ENCODE results near the gene MYLK3.
"Not testable (repeated sequence)": the region's sequence is repeated elsewhere in the genome, so short reads cannot be mapped to it uniquely, and the experiment has no call there.

The MYLK3 gene

GRCh38 chr16:46688654-46689364 is 59.3 kb downstream of the MYLK3 start, which contains the start of gene VPS35:
VPS35 (minus strand) TSS chr16:46689178; CDS start chr16:46689133, 45 bp downstream.
- peak; percentile 100 for DNase-seq

- DNase-seq: no peak
Observed at GRCh38 chr16:46688101-46688653, 60.0 kb downstream of the MYLK3 start.

- no peak for DNase-seq
Observed at GRCh38 chr16:46687486-46687885, 60.7 kb downstream of the MYLK3 start.

GRCh38 chr16:46686815-46687473 is 61.2 kb downstream of the MYLK3 start:
- no peak for DNase-seq

- DNase-seq: not testable (repeated sequence)
Observed at GRCh38 chr16:46681867-46682266, 66.3 kb downstream of the MYLK3 start.

GRCh38 chr16:46677943-46678342 is 70.2 kb downstream of the MYLK3 start:
- not testable (repeated sequence) for DNase-seq

- peak; percentile 46 for DNase-seq
Observed at GRCh38 chr16:46673320-46674013, 74.7 kb downstream of the MYLK3 start.

- DNase-seq: no peak
Observed at GRCh38 chr16:46662123-46662522, 86.0 kb downstream of the MYLK3 start.

GRCh38 chr16:46658925-46659324 is 89.2 kb downstream of the MYLK3 start:
- no peak for DNase-seq

All from CD4-positive, alpha-beta T cell treated with Interleukin-6 for 4 hours (primary cell).